Cardiac atrium fibroblast (primary cell): Measurements from ENCODE around the gene DRD2. TPM values are rescaled to one million over a fixed set of nuclear protein-coding genes. Genes with fewer than 3 reads are reported as not detected.

Experiments used
- total RNA-seq: library from RNA; depleted of rRNA; stranded (reverse); fragments of >200 nt; gene quantifications from 2 replicates; pipeline ENCODE4 v1.2.3, GENCODE V29; 2015

DRD2 gene
- not detected in 2 replicates for total RNA-seq

DNA sequence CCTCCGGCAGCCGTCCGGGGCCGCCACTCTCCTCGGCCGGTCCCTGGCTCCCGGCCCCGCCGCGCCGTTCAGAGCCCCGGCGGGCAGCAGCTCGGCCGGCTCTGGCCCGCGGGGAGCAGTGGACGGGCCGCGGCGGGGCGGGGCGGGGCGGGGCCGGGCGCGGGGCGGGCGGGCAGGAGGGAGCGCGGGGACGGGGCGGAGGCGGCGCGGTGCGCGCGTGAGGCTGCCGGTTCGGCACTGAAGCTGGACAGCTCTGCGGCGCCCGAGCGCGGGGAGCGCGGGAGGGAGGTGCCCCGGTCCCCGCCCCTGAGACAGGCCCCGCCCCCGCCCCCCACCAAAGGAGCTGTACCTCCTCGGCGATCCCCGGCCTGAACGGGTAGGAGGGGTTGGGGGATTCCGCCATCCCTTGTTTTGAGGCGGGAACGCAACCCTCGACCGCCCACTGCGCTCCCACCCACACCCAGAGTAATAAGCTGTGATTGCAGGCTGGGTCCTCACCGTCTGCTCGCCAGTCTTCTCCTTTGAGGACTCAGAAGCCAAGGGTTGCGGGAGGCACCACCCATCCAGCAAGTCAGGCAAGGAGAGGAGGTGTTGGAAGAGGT is at the start of gene DRD2:
Gene DRD2, minus strand, starts transcription at position 239 of the 602 bp plus-strand sequence. CDS start 50,747 bp downstream, outside the sequence.

DNA sequence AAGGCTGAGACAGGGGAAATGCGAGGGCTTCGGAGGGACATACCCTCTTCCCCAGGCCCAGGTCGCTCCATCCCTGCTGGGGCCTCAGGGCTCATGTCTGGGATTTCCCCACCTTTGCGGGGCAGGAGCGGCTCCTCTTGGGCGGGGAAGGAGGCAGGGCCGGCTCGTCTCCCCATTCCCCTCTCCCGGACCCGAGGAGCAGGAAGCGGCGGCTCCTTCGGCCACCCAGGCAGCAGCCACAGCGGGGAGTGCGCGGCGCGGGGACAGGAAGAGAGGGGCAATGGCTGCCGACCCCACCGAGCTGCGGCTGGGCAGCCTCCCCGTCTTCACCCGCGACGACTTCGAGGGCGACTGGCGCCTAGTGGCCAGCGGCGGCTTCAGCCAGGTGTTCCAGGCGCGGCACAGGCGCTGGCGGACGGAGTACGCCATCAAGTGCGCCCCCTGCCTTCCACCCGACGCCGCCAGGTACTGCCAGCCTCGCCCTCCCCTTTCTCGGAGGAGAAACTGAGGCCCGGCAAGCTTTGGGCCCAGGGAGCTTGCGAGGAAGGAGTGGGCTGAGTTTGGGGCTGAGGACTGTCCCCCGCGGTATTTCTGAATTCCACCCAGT is 87.5 kb downstream of the DRD2 start, which contains the start of gene ANKK1:
Gene ANKK1, plus strand, starts transcription at position 175 of the 607 bp plus-strand sequence. Its CDS starts 106 bp downstream, at position 281.

Other genes starting within 250 kb of the DRD2 start
- gene TTC12, start 160.8 kb downstream of the DRD2 start, total RNA-seq: 9.9 and 13.9 TPM in 2 replicates
- not detected in 2 replicates for gene ANKK1, start 87.6 kb downstream of the DRD2 start, total RNA-seq
- 0.18 TPM in 1 of 2 replicates, not detected in the other for gene TMPRSS5, start 230.9 kb upstream of the DRD2 start, total RNA-seq